GM23338 (cell line): Measurements from ENCODE around the gene LRRC10. TPM values are rescaled to one million over a fixed set of nuclear protein-coding genes. Genes with fewer than 3 reads are reported as not detected.

ENCODE experiments used
- microRNA-seq: library from miRNA; unstranded; fragments of <30 nt; microRNA quantifications from one replicate; pipeline ENCODE4, GENCODE V29; 2017
- polyA plus RNA-seq: library from polyadenylated mRNA; unstranded; fragments of >200 nt; fragmentation: Nextera tagmentation; extraction: Ambion mirVana; gene quantifications from 2 replicates; pipeline ENCODE4 v1.2.1, GENCODE V29; 2016
- small RNA-seq: library from RNA; depleted of rRNA; stranded (forward); fragments of <200 nt; gene quantifications from one replicate; pipeline ENCODE3, GENCODE V24; 2014; ENCODE audit warnings: low replicate concordance
- total RNA-seq: library from RNA; depleted of rRNA; stranded (reverse); fragments of >200 nt; shearing (Covaris generic); gene quantifications from 2 replicates; pipeline ENCODE4 v1.2.3, GENCODE V29; 2014; rRNA removed

The LRRC10 gene
- total and polyA plus RNA-seq, 2 experiments from 2014 or later = not detected

Small RNA genes lying within 50 kb of the gene (microRNA-seq; reads per million reads assigned to microRNA genes)
- gene MIR3913-1 = not detected
- gene MIR3913-2 = not detected

Small RNA genes lying within 50 kb of the gene (small RNA-seq; reads per million reads assigned to genes)
- 0.57 reads per million, percentile 40 among the genes with 10 or more reads in this experiment for gene MIR3913-1

Other genes with a start within 250 kb of the LRRC10 start
- 45.0 and 49.7 TPM in 2 replicates for gene FRS2, start 140.5 kb downstream of the LRRC10 start, total RNA-seq
- 29.2 and 34.3 TPM in 2 replicates for gene FRS2, start 140.5 kb downstream of the LRRC10 start, polyA plus RNA-seq
- 389 and 434 TPM in 2 replicates for gene CCT2, start 25.4 kb downstream of the LRRC10 start, total RNA-seq
- 778 and 865 TPM in 2 replicates for gene CCT2, start 25.4 kb downstream of the LRRC10 start, polyA plus RNA-seq
- gene BEST3, start 88.4 kb upstream of the LRRC10 start, total RNA-seq = not detected in 2 replicates
- gene BEST3, start 88.4 kb upstream of the LRRC10 start, polyA plus RNA-seq = not detected in 2 replicates
- 30.8 and 48.6 TPM in 2 replicates for gene RAB3IP, start 128.0 kb upstream of the LRRC10 start, total RNA-seq
- gene RAB3IP, start 128.0 kb upstream of the LRRC10 start, polyA plus RNA-seq = 42.8 and 48.6 TPM in 2 replicates
- gene MYRFL, start 214.3 kb upstream of the LRRC10 start, total RNA-seq = 0.82 and 2.3 TPM in 2 replicates
- gene MYRFL, start 214.3 kb upstream of the LRRC10 start, polyA plus RNA-seq = 1.5 and 2.8 TPM in 2 replicates